GM19193 (cell line): ENCODE data around the gene EFCC1.

Experiments
- POLR2A ChIP-seq: IDR thresholded peaks from 4 replicates; pipeline ENCODE4 v1.6.1; 2011; ENCODE audit not compliant: insufficient read depth, insufficient read length; ENCODE audit errors: extremely low read depth

The EFCC1 gene

GRCh38 chr3:129001806-129002572 lies 885 bp downstream of the EFCC1 start:
- TF ChIP-seq POLR2A: no peak

GRCh38 chr3:129002573-129003569 lies 1.8 kb downstream of the EFCC1 start:
- no peak for TF ChIP-seq POLR2A

GRCh38 chr3:129003578-129004112 lies 2.5 kb downstream of the EFCC1 start:
- TF ChIP-seq POLR2A: no peak

GRCh38 chr3:129004639-129005295 lies 3.7 kb downstream of the EFCC1 start:
- no peak for TF ChIP-seq POLR2A

- TF ChIP-seq POLR2A: no peak
These were observed 4.6 kb downstream of the EFCC1 start for GRCh38 chr3:129005526-129006303.

- no peak for TF ChIP-seq POLR2A
These were observed 5.8 kb downstream of the EFCC1 start for GRCh38 chr3:129006864-129007263.

- TF ChIP-seq POLR2A: no peak
These were observed 6.7 kb downstream of the EFCC1 start for GRCh38 chr3:129007792-129008191.

GRCh38 chr3:129009266-129009665 lies 8.2 kb downstream of the EFCC1 start:
- TF ChIP-seq POLR2A: no peak

- TF ChIP-seq POLR2A: no peak
These were observed 9.3 kb downstream of the EFCC1 start for GRCh38 chr3:129010310-129010956.

GRCh38 chr3:129013491-129013891 lies 12.4 kb downstream of the EFCC1 start:
- TF ChIP-seq POLR2A: no peak

GRCh38 chr3:129014148-129014547 lies 13.0 kb downstream of the EFCC1 start:
- TF ChIP-seq POLR2A: no peak

- no peak for TF ChIP-seq POLR2A
These were observed 13.8 kb downstream of the EFCC1 start for GRCh38 chr3:129014793-129015345.

GRCh38 chr3:129015388-129016105 lies 14.4 kb downstream of the EFCC1 start:
- TF ChIP-seq POLR2A: no peak
